Measurements from ENCODE around the gene MED22.

The MED22 gene

GRCh38 chr9:133290751-133291302 is 57.1 kb downstream of the MED22 start:
- TF ChIP-seq CTCF (conservative IDR thresholded peaks at IDR 0.05; ENCODE audit: low read length): no peak
- DNase-seq (ENCODE audit: low read depth): no peak
- H3K4me3 ChIP-seq (ENCODE audit: low read length): no peak overlapping the region
